ENCODE data around the gene SERPIND1.

SERPIND1 gene

DNA sequence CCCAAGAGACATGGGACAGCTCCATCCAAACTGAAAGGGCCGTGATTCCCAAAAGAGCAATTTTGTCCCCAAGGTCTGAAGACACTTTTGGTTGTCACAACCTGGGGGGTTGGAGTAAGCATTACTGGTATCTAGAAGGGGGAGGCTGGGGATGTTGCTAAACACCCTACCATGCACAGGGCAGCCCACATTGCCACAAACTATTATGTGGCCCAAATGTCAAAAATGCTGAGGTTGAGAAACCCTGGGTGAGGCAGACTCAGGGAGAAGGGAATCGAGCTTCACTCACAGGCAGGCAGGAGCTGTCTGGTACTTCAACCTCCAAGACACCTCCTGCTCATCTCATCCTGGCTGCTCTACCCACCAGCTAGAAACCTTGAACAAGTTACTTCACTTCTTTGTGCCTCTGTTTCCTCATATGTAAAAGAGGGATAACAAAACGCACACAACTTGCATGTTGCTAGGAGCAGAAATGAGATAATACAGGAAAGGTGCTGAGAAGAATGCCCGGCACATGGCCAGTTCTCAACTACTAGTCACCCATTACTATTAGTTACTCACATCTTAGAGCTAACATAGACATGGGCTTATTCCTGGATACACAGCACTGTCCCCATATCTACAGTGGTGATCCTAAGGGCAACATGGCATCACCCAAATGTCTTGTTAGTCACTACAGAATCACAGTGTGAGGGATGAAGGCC, 8.8 kb downstream of the SERPIND1 start:
- TF ChIP-seq, protein P1, sequence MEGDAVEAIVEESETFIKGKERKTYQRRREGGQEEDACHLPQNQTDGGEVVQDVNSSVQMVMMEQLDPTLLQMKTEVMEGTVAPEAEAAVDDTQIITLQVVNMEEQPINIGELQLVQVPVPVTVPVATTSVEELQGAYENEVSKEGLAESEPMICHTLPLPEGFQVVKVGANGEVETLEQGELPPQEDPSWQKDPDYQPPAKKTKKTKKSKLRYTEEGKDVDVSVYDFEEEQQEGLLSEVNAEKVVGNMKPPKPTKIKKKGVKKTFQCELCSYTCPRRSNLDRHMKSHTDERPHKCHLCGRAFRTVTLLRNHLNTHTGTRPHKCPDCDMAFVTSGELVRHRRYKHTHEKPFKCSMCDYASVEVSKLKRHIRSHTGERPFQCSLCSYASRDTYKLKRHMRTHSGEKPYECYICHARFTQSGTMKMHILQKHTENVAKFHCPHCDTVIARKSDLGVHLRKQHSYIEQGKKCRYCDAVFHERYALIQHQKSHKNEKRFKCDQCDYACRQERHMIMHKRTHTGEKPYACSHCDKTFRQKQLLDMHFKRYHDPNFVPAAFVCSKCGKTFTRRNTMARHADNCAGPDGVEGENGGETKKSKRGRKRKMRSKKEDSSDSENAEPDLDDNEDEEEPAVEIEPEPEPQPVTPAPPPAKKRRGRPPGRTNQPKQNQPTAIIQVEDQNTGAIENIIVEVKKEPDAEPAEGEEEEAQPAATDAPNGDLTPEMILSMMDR (IDR thresholded peaks at IDR 0.05): no peak

DNA sequence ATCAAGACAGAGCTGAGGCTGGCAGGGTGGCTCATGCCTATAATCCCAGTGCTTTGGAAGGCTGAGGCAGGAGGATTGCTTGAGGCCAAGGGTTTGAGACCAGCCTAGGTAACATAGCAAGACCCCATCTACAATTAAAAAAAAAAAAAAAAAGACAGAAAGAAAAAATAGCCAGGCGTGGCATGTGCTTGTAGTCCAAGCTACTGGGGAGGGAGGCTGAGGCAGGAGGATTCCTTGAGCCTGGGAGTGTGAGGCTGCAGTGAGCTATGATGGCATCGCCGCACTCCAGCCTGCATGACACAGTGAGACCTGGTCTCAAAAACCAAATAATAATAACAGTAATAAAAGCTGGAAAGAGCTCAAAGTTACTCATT, 9.4 kb downstream of the SERPIND1 start:
- TF ChIP-seq, protein P1 (IDR thresholded peaks at IDR 0.05): no peak

DNA sequence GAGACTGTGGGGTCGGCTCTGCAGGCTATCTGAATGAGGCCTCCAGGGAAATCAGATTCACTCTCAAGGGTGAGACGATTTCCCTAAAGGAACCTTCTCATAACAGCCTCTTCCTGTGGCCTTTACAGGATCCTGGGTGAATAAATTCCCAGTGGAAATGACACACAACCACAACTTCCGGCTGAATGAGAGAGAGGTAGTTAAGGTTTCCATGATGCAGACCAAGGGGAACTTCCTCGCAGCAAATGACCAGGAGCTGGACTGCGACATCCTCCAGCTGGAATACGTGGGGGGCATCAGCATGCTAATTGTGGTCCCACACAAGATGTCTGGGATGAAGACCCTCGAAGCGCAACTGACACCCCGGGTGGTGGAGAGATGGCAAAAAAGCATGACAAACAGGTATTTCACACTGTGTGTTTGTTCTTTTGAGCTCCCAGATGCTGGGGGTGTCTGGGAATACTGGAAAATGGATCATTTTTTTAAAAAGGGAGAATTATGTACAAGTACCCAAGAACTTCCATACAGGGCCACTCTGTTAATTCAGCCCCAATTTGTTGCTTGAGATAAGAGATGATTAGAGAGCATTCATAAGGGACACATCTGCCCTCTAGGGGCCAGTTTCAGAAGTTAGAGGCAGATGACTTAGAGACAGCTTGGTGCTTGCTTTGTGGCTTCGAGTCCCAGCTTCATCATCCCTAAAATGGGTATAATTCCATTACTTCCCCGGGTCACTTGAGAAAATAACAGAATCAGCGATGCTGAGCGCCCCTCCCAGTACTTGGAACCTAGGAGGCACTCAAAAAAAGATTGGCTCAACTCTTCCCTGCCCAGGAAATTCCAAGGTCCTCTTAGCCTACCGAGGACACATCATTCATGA, 10.2 kb downstream of the SERPIND1 start:
- TF ChIP-seq, protein P1 (IDR thresholded peaks at IDR 0.05): peak; percentile 82

DNA sequence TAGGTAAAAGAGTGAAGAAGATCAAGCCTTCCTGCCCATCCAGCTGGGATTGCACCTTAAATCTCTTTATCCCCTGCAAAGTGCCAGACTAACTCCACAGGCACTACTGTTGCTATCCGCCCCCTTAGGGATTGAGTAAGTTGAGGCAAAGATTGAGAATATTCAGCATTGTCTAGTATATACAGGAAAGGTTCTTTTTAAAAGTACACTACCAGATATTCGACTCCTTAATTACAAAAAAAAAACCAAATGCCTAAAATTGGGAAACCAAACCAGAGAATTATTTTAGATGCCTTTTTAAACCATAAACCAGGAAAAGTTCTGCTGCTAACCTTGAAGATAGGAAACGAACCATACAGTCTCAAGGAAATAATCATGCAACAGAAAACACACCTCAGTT, 11.5 kb downstream of the SERPIND1 start:
- TF ChIP-seq, protein P1 (IDR thresholded peaks at IDR 0.05): no peak

DNA sequence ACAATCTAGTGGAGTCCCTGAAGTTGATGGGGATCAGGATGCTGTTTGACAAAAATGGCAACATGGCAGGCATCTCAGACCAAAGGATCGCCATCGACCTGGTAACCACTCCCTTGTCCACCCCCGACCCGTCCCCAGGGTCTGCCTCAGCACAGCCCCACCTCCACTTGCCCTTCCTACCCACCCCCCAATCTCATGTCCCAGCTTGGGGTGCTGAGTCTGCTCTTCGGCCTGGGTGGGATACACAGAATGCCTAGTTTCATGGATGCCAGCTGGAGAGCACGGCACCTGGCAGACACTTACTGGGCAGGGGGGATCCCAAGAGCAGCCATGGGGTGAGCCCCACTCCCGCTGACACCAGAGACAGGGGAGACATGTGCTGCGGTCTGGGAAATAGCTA, 12.1 kb downstream of the SERPIND1 start:
- TF ChIP-seq, protein P1 (IDR thresholded peaks at IDR 0.05): no peak

DNA sequence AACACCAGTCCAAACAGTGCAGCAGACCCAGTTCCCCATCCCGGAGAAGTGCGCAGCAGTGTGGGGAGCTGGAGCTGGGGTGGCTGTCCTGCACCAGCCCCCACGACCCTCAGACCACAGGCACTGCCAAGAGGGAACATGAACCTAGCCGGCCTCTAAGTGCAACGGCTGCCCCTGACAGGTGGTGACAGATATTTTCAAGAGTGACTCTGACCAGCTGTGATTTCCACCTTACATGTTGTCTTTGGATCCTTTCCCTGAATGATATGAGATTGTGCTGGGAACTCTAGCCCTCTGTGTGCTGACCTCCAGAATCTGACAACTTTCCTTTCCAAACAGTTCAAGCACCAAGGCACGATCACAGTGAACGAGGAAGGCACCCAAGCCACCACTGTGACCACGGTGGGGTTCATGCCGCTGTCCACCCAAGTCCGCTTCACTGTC, 12.6 kb downstream of the SERPIND1 start:
- TF ChIP-seq, protein P1 (IDR thresholded peaks at IDR 0.05): no peak

DNA sequence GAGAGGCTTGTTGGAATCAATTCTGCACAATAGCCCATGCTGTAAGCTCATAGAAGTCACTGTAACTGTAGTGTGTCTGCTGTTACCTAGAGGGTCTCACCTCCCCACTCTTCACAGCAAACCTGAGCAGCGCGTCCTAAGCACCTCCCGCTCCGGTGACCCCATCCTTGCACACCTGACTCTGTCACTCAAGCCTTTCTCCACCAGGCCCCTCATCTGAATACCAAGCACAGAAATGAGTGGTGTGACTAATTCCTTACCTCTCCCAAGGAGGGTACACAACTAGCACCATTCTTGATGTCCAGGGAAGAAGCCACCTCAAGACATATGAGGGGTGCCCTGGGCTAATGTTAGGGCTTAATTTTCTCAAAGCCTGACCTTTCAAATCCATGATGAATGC, 13.3 kb downstream of the SERPIND1 start:
- TF ChIP-seq, protein P1 (IDR thresholded peaks at IDR 0.05): no peak
